Measurements from ENCODE around the gene RAB3A.

- TF ChIP-seq CTCF (conservative IDR thresholded peaks at IDR 0.05; ENCODE audit: low read depth, low read length) (no peak), EZH2 (IDR thresholded peaks at IDR 0.05; ENCODE audit: low read length, unreplicated experiment) (no peak)
Observed at GRCh38 chr19:18168673-18169381, 35.0 kb downstream of the RAB3A start.
